GM11168 (cell line): ENCODE data around the gene LYRM7.
"Not testable (repeated sequence)": the region's sequence is repeated elsewhere in the genome, so short reads cannot be mapped to it uniquely, and the experiment has no call there.

ENCODE experiments used
- in situ Hi-C: fragments of 300-500 bp; cut with MboI; formaldehyde crosslinking; loops from one replicate; pipeline ENCODE4 v1.12.0; 2022; ENCODE audit warnings: low sequenced_read_pairs; ENCODE audit not compliant: unreplicated experiment

The LYRM7 gene

GRCh38 chr5:131170540-131171275 is at the start of gene LYRM7:
TSS of gene LYRM7 (plus strand) at chr5:131170944. CDS start at chr5:131171021, 77 bp downstream.
- in situ Hi-C loops, result no loop called here

GRCh38 chr5:131127244-131127643 is 43.5 kb upstream of the LYRM7 start:
- in situ Hi-C loops, result not testable (repeated sequence)

GRCh38 chr5:131129306-131129705 is 41.4 kb upstream of the LYRM7 start:
- in situ Hi-C loops, result no loop called here

- in situ Hi-C loops, result not testable (repeated sequence)
Measured at GRCh38 chr5:131133091-131133490, 37.7 kb upstream of the LYRM7 start.

GRCh38 chr5:131138406-131138805 is 32.3 kb upstream of the LYRM7 start:
- in situ Hi-C loops, result not testable (repeated sequence)

GRCh38 chr5:131139321-131139720 is 31.4 kb upstream of the LYRM7 start:
- in situ Hi-C loops, result no loop called here

GRCh38 chr5:131142970-131143617 is 27.6 kb upstream of the LYRM7 start:
- in situ Hi-C loops, result no loop called here

- in situ Hi-C loops, result no loop called here
Measured at GRCh38 chr5:131147258-131147657, 23.5 kb upstream of the LYRM7 start.

GRCh38 chr5:131148835-131149234 is 21.9 kb upstream of the LYRM7 start:
- in situ Hi-C loops, result no loop called here

GRCh38 chr5:131150408-131150807 is 20.3 kb upstream of the LYRM7 start:
- in situ Hi-C loops, result no loop called here

- in situ Hi-C loops, result no loop called here
Measured at GRCh38 chr5:131151216-131151615, 19.5 kb upstream of the LYRM7 start.

- in situ Hi-C loops, result no loop called here
Measured at GRCh38 chr5:131156385-131156784, 14.4 kb upstream of the LYRM7 start.

- in situ Hi-C loops, result no loop called here
Measured at GRCh38 chr5:131156957-131157356, 13.8 kb upstream of the LYRM7 start.

- in situ Hi-C loops, result loop anchor here (10.0 kb wide), 2 partner anchors 115 to 255 kb away; no protein-coding TSS in a partner anchor
Measured at GRCh38 chr5:131160134-131160533, 10.6 kb upstream of the LYRM7 start.

- in situ Hi-C loops, result loop anchor here (10.0 kb wide), 2 partner anchors 111 to 251 kb away; no protein-coding TSS in a partner anchor
Measured at GRCh38 chr5:131163276-131164119, 7.2 kb upstream of the LYRM7 start.

GRCh38 chr5:131164191-131165118 is 6.3 kb upstream of the LYRM7 start:
- in situ Hi-C loops, result loop anchor here (10.0 kb wide), 2 partner anchors 110 to 250 kb away; no protein-coding TSS in a partner anchor

GRCh38 chr5:131165119-131165727 is 5.5 kb upstream of the LYRM7 start, which contains the start of gene HINT1:
TSS of gene HINT1 (minus strand) at chr5:131165256. CDS start at chr5:131165205, 51 bp downstream.
- in situ Hi-C loops, result loop anchor here (10.0 kb wide), 2 partner anchors 110 to 250 kb away; no protein-coding TSS in a partner anchor

- in situ Hi-C loops, result loop anchor here (10.0 kb wide), 2 partner anchors 107 to 247 kb away; no protein-coding TSS in a partner anchor
Measured at GRCh38 chr5:131167615-131168014, 3.1 kb upstream of the LYRM7 start.
